Measurements from ENCODE around the gene SHISA9.

The SHISA9 gene

DNA sequence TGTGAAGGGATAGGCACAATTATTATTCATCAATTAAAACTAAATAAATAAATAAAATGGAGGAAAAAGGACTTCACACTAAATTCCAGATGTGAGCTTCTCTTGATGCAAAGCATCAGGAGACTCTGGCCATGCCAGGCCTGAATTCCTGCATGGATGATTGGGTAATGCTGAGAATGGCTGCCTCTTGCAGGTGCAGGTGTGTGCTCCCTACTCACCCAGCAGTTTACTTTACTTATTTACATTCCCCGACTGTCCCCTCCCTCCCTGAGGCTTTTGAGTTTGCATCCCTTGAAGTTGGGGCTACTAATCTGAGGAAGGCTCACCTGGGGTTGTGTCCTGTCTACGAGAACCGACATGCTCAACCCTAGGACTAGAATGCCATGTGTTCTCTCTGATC is 200.4 kb downstream of the SHISA9 start:
- TF ChIP-seq, protein P1, sequence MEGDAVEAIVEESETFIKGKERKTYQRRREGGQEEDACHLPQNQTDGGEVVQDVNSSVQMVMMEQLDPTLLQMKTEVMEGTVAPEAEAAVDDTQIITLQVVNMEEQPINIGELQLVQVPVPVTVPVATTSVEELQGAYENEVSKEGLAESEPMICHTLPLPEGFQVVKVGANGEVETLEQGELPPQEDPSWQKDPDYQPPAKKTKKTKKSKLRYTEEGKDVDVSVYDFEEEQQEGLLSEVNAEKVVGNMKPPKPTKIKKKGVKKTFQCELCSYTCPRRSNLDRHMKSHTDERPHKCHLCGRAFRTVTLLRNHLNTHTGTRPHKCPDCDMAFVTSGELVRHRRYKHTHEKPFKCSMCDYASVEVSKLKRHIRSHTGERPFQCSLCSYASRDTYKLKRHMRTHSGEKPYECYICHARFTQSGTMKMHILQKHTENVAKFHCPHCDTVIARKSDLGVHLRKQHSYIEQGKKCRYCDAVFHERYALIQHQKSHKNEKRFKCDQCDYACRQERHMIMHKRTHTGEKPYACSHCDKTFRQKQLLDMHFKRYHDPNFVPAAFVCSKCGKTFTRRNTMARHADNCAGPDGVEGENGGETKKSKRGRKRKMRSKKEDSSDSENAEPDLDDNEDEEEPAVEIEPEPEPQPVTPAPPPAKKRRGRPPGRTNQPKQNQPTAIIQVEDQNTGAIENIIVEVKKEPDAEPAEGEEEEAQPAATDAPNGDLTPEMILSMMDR (IDR thresholded peaks at IDR 0.05; ENCODE audit: low read depth, low read length) = no peak
- DNase-seq = no peak
- Histone ChIP-seq H3K27me3 (no peaks in the 10 kb centered on the region), H3K36me3 (no peaks in the 10 kb centered on the region), H3K4me1 (no peaks in the 10 kb centered on the region), H3K4me3 (ENCODE audit: low read depth, low read length) (no peak overlapping the region), H3K9me3 (peaks cover 4% of the 10 kb centered on the region; the same call in 1 of the 2 replicates)

DNA sequence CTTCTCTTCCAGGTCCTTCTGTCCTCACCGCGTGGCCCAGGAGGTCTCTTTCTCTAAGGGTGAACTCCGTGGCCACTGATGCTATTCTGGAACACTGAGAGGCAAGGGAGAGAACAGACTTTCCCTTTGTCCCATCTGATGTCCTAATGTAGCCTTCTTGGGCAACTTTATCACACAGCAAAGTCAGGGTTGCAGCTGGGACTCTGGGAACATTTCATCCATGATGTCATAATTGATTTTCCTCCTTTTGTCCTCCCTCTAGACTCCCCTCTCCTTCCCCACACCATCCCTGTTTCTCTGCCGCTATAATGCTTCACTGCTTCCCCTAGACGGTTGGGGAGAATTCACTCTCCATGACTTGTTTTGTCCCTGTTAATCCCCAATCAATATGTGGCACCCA is 201.0 kb downstream of the SHISA9 start:
- TF ChIP-seq, protein P1 (IDR thresholded peaks at IDR 0.05; ENCODE audit: low read depth, low read length) = no peak
- H3K36me3 ChIP-seq = no peaks in the 10 kb centered on the region
- no peak for DNase-seq
- H3K27me3 ChIP-seq = no peaks in the 10 kb centered on the region
- no peaks in the 10 kb centered on the region for H3K4me1 ChIP-seq
- H3K9me3 ChIP-seq = peaks cover 4% of the 10 kb centered on the region; the same call in 1 of the 2 replicates
- H3K4me3 ChIP-seq (ENCODE audit: low read depth, low read length) = no peak overlapping the region

DNA sequence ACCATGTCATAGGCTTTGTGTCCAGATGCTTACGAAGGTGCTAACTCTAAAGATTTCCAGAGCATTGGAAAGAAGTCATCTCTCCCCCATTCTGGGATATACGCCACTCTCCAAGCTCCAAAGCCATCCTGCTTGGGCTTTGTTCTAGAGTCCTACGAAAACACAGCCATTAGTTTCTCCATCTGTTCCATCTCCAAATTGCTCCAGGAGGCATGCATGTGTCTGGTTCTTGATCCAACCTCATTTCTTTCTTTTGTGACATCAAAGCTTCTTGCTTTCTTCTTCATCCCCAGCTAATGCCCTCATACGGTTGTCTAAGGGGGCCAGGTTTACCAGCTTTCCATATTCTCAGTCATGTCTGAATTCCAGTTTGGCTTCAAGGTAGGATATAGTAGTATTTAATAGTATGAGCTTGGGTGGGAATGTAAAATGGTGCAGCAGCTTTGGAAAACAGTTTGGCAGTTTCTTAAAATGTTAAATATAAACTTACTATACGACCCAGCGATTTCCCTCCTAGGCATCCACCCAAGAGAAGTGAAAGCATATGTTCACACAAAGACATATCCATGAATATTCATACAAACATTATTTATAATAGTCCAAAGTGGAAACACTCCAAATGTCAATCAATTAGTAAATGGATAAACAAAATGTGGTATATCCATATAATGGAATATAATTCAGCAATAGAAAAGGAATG is 202.6 kb downstream of the SHISA9 start:
- no peak for DNase-seq
- no peaks in the 10 kb centered on the region for H3K9me3 ChIP-seq
- H3K4me1 ChIP-seq = no peaks in the 10 kb centered on the region
- no peaks in the 10 kb centered on the region for H3K27me3 ChIP-seq
- TF ChIP-seq, protein P1 (IDR thresholded peaks at IDR 0.05; ENCODE audit: low read depth, low read length) = no peak
- no peak overlapping the region for H3K4me3 ChIP-seq (ENCODE audit: low read depth, low read length)
- H3K36me3 ChIP-seq = no peaks in the 10 kb centered on the region

DNA sequence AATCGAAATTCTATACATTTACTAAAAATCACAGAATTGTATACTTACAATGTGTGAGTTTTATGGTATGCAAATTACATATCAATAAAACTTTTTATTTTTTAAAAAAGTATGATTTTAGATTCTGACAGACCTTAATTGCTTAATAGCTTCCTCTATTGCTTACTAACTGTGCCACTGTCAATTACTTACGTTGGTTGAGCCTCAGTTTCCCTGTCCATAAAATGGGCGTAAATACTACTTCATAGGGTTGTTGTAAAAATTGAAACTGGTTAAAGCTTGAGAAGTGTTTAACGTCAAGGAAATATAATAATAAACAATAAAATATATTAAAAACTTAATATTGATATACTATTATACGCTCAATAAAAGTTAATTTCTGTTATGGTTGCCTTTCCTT is 203.4 kb downstream of the SHISA9 start:
- DNase-seq = no peak
- Histone ChIP-seq H3K27me3 (no peaks in the 10 kb centered on the region), H3K4me1 (no peaks in the 10 kb centered on the region), H3K4me3 (ENCODE audit: low read depth, low read length) (no peak overlapping the region), H3K36me3 (no peaks in the 10 kb centered on the region), H3K9me3 (no peaks in the 10 kb centered on the region)
- TF ChIP-seq, protein P1 (IDR thresholded peaks at IDR 0.05; ENCODE audit: low read depth, low read length) = no peak

DNA sequence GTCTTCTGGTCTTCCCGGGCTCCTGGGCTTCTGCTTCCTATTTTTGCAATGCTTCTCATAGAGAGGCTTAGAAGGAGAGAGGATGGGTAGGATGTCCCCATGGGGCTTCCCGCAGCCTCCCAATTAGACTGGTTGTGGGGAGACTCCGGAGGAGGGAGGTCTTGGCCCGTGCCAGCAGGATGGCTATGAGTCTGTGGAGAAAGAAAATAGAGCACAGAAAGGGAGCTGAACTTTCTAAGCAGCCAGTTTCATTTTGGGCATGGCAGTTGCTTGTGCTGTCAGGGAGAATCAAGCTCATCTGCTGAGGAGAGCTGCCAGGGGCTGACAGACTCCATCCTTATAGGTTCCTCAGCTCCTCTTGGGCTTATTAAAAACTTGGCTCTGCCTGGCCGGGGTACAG is 204.0 kb downstream of the SHISA9 start:
- Histone ChIP-seq H3K9me3 (no peaks in the 10 kb centered on the region), H3K36me3 (no peaks in the 10 kb centered on the region), H3K27me3 (no peaks in the 10 kb centered on the region), H3K4me3 (ENCODE audit: low read depth, low read length) (no peak overlapping the region), H3K4me1 (no peaks in the 10 kb centered on the region)
- TF ChIP-seq, protein P1 (IDR thresholded peaks at IDR 0.05; ENCODE audit: low read depth, low read length) = no peak
- DNase-seq = no peak

DNA sequence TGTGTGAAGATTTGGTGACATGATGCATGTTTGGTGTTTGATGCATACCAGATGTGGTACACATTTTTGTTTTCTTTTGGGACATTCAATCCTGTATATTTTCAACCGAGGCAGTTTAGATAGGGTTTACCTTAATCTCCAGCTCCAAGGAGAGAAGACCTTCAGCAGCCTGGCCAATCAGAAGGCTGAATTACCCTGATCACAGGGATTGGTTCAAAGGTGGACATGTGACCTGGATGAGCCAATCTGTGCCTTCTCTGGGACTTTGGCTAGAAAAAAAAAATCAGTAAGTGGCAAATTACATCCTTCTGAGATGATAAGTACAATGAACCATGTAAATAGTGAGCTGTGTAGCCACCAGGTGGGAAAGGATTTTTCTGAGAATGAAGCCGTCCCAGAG is 205.1 kb downstream of the SHISA9 start:
- no peaks in the 10 kb centered on the region for H3K27me3 ChIP-seq
- H3K9me3 ChIP-seq = no peaks in the 10 kb centered on the region
- H3K4me1 ChIP-seq = no peaks in the 10 kb centered on the region
- no peak for DNase-seq
- H3K36me3 ChIP-seq = no peaks in the 10 kb centered on the region
- H3K4me3 ChIP-seq (ENCODE audit: low read depth, low read length) = no peak overlapping the region
- TF ChIP-seq, protein P1 (IDR thresholded peaks at IDR 0.05; ENCODE audit: low read depth, low read length) = no peak

Data from BE2C (cell line).